Mesangial cell (primary cell): Measurements from ENCODE around the gene PYGM. TPM values are rescaled to one million over a fixed set of nuclear protein-coding genes. Genes with fewer than 3 reads are reported as not detected.

Experiments used
- total RNA-seq: library from RNA; depleted of rRNA; stranded (reverse); fragments of >200 nt; gene quantifications from 2 replicates; pipeline ENCODE4 v1.2.3, GENCODE V29; 2015

Gene PYGM
- 0.16 and 2.3 TPM in 2 replicates for total RNA-seq

GRCh38 chr11:64759722-64760719, at the start of gene PYGM:
Gene PYGM, minus strand, starts transcription at chr11:64759974. Its CDS starts 76 bp downstream, at chr11:64759898.

DNA sequence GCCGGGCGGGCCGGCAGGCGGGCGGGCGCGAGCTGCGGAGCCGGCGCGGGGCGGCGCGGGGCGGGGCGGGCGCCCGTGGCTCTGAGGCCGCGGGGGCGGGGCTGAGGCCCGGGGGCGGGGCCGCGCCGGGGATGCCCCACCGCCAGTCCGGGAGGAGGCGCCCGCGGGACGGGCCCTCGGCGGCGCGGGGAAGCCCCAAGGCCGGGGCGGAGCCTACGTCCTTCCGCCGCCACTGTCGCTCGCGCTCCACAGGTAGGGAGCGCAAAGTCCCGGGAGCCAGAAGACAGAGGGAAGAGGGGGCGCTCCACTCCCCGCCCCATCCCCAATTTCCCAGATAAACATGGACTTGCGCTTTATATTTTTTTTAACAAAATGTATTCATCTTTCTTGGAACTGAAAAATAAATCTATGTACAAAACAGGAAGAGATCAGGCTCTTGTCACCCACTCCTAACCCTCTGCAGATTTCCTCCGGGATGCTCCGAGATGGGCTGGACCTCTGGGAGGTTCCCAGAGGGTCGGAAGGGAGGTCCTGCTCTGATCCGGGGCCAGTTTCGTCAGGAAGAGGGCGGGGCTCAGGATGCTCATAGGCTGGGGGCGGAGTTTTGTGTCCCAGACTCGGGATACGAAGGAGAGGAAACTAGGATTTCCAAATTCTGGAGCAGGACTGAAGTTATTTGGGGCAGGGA, 43.5 kb upstream of the PYGM start, which contains the start of gene MAP4K2:
MAP4K2 (minus strand) TSS at position 57 of the 688 bp plus-strand sequence. CDS start 65 bp downstream, outside the sequence.

DNA sequence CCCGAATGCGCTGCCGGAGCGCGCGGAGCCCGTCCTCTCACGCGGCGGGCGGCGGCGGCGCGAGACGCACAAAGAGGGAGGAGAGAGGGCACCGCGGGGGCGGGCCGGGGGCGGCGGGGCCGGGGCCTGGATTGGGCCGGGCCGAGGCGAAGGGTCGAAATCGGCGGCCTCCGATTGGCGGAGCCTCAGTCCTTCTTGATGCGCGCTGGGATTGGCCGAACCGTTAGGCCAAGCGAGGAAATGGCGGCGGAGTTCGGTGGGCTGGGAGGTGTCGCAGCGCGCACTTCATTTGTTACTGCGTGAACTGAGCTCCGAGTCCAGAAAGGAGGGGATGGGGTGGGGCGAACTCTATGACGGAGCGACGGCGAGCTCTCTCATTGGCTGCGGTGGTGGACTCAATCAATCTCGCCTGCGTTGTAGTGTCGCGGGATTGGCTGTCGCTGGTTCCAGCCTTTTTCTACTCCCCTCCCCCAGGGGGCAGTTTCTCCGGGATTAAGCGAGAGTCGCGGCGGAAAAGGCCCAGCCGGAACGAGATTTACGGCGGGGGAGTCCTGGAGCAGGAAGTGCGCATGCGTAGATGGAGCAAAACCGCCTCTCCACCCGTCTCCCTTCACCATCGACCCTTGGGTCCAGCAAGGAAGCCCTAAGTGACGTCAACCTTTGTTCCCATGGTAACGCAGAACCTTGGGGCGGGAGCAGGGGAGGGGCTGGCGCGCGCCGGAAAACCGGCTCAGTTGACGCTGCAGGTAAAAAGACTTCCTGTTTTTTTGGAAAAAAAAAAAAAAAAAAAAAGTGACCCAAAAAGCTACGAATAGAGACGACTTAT, 18.9 kb upstream of the PYGM start, which contains the start of gene SF1:
SF1 (minus strand) TSS at position 70 of the 826 bp plus-strand sequence. CDS start 150 bp downstream, outside the sequence.

GRCh38 chr11:64743591-64744543, 15.9 kb downstream of the PYGM start, which contains the start of gene RASGRP2:
Gene RASGRP2, minus strand, starts transcription at chr11:64744142. Its CDS starts 1,276 bp downstream, at chr11:64742866.

DNA sequence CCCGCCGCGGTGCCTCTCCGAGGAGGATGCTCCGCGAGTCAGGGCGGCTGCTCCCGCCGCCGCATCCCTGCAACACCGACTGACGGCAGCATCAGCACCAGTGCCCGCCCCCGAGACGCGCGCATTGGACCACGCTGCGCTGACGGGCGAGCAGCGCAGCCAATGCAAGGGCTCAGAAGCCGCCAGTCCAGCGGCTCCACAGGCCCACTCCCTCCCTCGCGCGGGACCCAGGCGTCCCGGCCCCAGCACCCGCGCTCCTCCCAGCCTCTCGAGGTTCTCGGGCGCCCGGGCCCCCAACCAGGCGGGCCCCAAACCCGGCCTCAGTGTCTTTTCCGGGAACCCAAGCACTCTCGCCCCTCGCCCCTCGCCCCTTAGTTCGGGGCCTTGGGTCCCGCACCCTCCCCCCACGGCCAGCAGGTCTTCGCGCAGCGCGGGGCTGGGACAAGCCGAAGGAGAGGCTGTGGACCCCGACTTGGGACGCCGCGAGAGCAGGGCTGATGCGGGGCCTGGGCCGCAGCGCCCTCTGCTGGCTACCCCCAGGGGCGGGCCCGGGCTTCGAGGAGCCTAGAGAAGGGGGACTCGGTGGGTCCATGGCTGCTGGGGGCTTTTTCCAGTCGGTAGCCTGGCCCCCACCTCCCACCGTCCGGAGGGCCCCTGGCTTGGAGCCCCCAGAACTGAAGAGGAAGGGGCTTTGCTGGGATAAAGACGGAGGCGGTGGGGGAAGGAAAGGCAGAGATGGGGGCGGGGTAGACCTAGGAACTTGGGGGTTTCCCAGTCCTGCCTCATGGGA, 36.5 kb downstream of the PYGM start, which contains the start of gene NRXN2:
NRXN2 (minus strand) TSS at position 81 of the 790 bp plus-strand sequence. CDS start 9,498 bp downstream, outside the sequence.

Other genes with a start within 250 kb of the PYGM start
- gene SLC22A11, start 204.0 kb downstream of the PYGM start, total RNA-seq: 0.25 and 0.33 TPM in 2 replicates
- not detected in 2 replicates for gene SLC22A12, start 168.8 kb downstream of the PYGM start, total RNA-seq
- not detected in 2 replicates for gene NRXN2, start 36.8 kb downstream of the PYGM start, total RNA-seq
- 1.3 TPM in 1 of 2 replicates, not detected in the other for gene RASGRP2, start 15.8 kb downstream of the PYGM start, total RNA-seq
- 160 and 190 TPM in 2 replicates for gene SF1, start 18.6 kb upstream of the PYGM start, total RNA-seq
- 26.4 and 29.5 TPM in 2 replicates for gene MAP4K2, start 43.2 kb upstream of the PYGM start, total RNA-seq
- 34.2 and 34.9 TPM in 2 replicates for gene MEN1, start 50.6 kb upstream of the PYGM start, total RNA-seq
- 2.1 and 10.1 TPM in 2 replicates for gene CDC42BPG, start 84.7 kb upstream of the PYGM start, total RNA-seq
- gene EHD1, start 118.6 kb upstream of the PYGM start, total RNA-seq: 109 and 125 TPM in 2 replicates
- gene ATG2A, start 157.2 kb upstream of the PYGM start, total RNA-seq: 27.2 and 29.9 TPM in 2 replicates
- 14.3 and 24.8 TPM in 2 replicates for gene PPP2R5B, start 164.7 kb upstream of the PYGM start, total RNA-seq
- gene GPHA2, start 175.9 kb upstream of the PYGM start, total RNA-seq: not detected in 2 replicates
- not detected in 2 replicates for gene MAJIN, start 212.1 kb upstream of the PYGM start, total RNA-seq
- 0.65 and 1.3 TPM in 2 replicates for gene BATF2, start 237.0 kb upstream of the PYGM start, total RNA-seq